SHP77 treated with DMSO at 0.1 percent for 48 hours (cell line): ENCODE measurements around the gene CLCN5.
A peak's percentile ranks its signal among the peaks of the same experiment; 100 is the strongest.
"Not testable (repeated sequence)": the region's sequence is repeated elsewhere in the genome, so short reads cannot be mapped to it uniquely, and the experiment has no call there.

Experiments used
- DNase-seq: peaks from one replicate; lab custom pipeline; 2025; lab: John Stamatoyannopoulos, UW

Gene CLCN5

DNA sequence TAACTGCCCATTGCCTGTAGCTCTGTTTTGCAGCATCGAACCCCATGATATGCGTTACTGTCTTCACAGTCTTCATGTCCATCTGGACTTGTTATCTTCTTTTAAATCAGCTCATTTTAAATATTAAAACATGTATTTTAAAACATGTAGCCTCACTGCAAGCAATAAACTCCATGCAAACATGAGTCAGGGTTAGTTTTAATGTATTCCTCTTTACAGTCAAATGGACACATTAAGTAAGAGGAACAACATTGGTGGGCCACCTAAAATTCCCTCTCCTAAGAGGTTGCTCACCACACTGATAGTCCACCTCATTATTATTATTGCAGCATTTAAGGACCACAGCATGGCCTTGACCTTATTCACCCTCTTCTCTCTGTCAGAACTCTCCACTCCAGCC lies 74.1 kb downstream of the CLCN5 start:
- no peak for DNase-seq

DNA sequence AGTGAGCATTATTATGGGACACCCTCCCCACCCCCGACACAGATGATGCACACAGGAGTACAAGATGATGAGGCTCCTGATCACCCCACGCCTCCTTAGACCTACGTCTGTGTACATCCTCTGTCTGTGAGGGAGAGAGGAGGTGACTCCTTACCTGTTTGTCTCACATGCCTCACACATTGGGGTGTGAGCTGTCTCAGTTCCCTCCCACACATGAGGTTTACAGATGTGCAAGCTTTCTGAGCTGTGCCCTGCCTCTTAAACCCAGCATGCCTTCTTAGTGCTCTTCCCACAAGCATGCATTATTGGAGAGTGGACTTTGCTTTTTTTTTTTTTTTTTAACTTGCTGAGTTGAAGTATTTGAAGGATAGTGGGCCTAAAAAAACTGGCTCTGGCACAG lies 76.7 kb downstream of the CLCN5 start:
- no peak for DNase-seq

DNA sequence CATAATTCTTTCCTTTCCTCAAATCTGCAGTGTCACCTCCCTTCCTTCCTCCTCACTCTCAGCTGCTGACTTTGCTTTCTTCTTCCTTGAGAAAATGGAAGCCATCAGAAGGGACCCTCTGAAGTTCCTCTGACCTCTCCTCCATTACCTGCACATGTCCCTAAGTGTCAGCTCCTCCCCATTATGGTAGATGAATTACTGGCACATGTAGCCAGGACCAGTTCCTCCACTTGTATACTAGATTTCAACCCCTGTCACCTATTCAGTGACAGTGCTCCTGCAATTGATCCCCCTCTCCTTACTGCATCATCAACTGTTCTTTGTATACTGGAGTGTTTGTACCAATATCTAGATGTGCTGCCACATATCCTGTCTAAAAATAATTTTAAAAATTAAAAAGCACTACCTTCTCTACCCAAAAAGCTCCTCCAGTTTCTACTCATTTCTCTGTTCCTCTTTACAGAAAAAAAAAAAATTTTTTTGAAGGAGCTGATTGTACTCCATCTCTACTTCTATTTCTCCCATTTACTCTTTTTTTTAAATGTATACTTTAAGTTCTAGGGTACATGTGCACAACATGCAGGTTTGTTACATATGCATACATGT lies 78.6 kb downstream of the CLCN5 start:
- DNase-seq, result no peak

DNA sequence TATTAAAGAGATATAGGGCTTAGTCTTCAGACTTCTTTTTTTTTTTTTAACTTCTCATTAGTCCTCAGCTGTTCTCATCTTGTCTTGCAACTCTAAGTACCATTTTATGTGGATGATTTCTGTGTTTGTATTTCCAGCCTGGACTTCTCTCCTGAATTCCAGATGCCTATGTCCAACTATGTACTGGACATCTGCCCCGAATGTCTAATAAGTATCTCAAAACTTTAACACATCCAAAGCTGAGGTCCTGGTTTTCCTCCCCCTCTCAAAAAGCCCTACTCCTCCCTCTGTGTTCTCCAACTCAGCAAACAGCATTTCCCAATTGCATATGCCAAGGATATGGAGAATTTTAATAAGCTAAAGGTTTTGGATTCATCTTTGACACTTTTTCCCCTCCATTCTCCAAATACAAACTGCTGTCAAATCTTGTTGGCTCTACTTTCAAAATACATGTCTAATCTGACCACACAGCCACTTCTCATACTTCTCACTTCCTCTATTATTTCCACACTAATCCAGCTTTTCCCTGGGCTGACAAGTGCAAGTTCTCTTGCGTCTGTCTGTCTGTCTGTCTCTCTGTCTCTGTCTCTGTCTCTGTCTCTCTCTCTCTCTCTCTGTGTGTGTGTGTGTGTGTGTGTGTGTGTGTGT lies 79.8 kb downstream of the CLCN5 start:
- no peak for DNase-seq

GRCh38 chrX:50003467-50003866 lies 81.1 kb downstream of the CLCN5 start:
- no peak for DNase-seq

- no peak for DNase-seq
Measured at GRCh38 chrX:50003927-50004326, 81.5 kb downstream of the CLCN5 start.

- DNase-seq, result not testable (repeated sequence)
Measured at GRCh38 chrX:50025591-50025990, 103.2 kb downstream of the CLCN5 start.

- no peak for DNase-seq
Measured at GRCh38 chrX:50035126-50035525, 112.7 kb downstream of the CLCN5 start.

DNA sequence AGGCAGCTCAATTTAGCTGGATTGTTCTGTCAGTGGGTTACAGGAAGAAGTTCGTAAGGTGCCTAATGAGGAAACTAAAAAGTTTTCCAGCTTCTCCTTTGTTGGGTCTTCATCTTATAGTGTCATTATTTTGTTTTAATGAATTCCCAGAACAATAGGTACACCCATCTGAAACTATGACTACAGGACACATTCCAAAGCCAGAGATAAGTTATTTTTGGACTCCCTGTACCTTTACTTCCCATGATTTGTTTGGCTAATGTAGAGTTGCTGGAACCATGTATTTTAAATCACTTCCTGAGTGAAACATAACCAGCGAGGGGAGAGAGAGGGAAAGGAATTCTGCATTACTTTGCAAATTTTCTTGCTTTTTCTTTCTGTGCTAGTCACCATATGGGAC lies 114.0 kb downstream of the CLCN5 start:
- DNase-seq, result no peak

DNA sequence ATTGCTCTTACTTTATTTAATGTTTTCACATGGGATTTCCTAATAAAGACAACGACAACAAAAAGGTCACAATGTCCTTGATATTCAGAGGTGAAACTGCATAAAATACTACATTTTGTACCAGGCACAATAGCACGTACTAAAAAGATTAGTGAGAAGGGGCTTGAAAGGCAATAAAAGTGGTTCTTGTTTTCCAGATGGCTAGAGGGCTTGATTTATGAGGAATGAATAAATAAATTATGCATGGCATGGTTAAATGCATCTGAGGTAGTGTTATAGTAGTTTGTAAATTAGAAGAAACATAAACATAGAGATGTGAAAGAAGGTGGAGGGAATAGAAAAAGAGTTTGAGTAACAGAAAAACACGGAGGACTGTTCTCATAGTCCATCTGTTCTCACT lies 123.4 kb downstream of the CLCN5 start:
- DNase-seq, result no peak

DNA sequence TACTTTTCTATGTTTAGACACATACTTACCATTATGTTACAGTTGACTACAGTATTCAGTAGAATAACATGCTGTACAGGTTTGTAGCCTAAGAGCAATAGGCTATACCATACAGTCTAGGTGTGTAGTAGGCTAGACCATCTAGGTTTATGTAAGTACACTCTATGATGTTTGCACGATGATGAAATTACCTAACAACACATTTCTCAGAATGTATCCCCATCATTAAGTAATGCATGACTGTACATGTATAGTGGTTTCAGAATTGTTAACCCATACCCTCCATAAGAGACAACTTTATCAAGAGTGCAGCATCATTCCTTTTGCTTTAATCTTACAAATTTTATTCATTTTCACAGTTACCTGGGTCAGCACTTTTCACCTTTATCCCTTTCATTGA lies 126.8 kb downstream of the CLCN5 start:
- DNase-seq, result no peak

GRCh38 chrX:50054147-50054546 lies 131.8 kb downstream of the CLCN5 start:
- no peak for DNase-seq

DNA sequence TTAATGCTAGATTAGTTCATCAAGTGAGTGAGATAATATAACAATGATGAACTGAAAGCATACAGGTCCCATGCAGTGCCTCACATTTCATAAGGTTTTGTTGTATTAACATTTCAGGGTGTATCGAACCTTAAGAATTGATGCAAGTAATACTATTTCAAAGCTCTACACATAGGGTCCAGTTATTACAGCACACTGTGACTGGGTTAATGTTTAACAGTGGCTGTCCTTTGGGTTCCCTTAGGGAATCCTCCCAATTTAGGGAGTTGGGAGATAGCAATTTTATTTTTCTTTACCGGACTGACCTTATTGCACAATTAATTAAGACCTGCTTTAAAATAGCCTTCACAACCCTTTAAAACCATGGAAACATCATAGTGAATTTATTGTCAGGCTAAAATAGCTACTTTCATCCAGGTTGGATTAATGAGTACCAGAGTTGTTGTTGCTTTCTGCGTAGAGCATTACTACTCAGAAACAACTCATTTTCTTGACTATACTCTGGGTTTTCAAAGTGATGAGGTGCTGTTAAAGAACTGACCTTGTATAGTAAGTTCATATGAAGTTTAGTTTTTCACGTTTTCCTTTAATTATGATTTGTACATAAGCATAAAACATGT lies 144.0 kb downstream of the CLCN5 start:
- DNase-seq, result no peak

DNA sequence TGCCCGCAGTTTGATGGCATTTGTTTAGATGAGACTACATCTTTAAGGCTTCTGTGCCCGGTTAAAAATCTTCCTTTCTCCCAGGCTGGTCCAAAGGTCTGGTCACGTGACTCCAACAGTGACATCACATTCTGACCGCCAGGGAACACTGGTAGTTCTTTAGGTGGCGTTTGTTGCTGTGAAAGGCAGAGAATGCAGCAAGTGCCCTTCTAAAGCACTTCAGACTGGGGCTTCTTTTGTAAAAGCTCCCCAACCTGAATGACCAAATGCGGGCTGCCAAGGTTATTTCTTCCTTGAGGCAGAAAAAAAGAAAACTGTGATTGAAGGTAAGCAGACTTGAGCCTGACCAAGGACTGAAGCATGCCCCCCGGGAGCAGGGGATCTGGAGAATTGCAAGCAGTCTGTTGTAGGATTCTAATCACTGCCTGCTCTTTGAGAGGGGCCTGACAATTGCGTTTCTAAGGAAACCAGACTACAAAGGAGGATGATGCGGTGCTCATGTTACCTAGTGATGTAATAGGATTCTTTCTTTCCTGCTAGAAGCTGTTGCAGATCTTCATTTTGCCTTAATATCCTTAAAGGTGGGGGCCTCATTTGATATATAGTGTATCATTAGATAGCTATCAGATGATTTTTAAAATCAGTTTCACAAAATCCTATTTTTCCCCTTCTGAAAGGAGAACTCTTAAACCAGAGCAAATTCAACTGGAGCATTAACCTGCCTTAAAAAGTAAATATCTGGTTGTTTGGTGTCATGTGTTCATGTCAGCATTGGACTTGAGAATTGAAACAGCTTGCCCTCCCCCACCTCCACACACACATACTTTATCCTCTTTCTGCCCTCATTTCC lies 145.3 kb downstream of the CLCN5 start:
- DNase-seq, result peak; percentile 1

DNA sequence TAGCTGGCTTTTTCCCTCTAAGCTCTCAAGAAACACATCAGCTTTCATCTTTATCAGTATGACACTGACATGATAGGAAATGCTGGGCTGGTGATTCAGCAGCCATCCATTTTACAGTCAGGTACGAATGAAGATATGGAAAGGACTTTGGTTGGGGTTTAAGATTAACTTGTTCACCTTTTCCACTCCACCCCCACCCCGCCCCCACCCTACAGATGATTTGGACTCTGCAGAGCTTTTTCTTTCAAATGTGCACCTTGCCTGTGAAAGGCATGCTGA lies 145.8 kb downstream of the CLCN5 start:
- DNase-seq, result no peak

DNA sequence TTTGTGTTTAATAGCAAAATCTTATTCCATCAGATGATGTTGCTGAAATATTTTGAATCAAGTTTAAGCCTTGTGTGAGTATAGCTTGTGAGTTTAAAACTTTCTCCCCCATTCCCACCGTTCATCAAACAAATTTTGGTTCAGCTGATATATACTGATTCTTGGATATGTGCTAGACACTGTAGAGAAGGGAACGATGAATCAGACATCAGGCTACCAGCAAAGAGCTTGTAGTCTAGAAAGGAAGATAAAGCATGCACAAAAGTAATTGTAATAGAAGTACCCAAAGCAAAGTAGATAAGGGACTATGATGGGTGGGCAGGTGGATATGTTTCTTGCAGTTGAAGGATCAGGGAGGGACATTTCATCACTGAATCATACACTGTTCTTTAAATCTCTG lies 146.5 kb downstream of the CLCN5 start:
- DNase-seq, result no peak

GRCh38 chrX:50071494-50071893 lies 149.1 kb downstream of the CLCN5 start:
- no peak for DNase-seq

GRCh38 chrX:50072110-50072509 lies 149.7 kb downstream of the CLCN5 start:
- DNase-seq, result no peak

DNA sequence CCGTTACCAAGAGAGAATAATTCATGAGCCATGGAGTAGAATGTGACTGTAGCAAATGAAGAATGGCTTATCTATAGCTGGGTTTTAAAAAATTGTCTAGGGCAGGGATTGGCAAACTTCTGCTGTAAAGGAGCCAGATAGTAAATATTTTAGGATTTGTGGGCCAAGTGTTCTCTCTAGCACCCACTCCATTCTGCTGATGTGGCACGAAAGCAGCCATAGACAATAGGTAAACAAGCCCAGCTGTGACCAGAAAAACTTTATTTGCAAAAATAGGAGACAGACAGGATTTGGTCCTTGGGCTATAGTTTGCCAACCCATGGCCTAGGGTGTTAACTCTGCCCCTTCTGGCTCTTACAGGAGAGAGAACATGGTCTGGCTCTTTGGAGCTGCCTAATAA lies 151.2 kb downstream of the CLCN5 start:
- DNase-seq, result no peak

GRCh38 chrX:50075630-50076339 lies 153.4 kb downstream of the CLCN5 start:
- DNase-seq, result no peak

DNA sequence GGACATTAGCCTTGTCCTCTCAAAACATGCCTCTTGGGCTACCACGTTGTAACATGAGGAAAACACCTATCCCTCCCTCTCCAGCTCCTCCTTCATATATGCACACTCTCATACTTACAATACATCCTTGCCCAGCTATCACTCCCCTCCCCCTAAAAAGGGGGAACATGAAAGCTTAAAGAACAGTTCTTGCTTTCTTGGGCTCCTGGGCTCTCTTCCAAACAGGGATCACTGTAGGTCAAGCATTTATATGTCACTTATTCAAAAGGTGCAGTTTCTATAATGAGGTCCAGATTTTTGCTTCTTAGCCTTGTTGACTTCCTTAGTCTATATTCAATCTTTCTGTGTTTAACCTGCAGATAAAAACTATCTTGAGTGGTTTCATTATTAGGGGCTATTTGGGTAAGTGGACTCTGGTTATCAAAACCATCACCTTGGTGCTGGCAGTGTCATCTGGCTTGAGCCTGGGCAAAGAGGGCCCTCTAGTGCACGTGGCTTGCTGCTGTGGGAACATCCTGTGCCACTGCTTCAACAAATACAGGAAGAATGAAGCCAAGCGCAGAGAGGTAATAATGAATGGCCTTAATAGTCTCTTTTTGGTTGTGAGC lies 159.0 kb downstream of the CLCN5 start:
- DNase-seq, result peak; percentile 1

DNA sequence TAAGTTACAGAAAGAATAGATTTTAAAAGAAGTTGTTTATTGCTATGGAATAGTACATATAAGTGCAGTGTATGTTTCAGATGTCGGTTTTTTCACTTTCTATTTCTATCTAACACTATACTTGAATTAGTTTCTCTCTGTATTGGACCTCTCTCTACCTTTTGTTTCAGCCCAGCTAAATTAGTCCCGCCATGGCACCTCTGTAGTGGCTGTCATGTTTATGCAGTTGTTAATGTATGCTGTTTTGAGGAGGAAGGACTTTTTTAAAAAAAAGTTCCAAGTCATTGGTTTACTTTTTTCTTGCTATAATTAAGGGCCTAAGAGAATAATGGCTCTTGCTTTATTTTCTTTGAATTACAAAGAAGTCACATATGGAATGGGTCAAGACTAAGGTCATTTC lies 160.3 kb downstream of the CLCN5 start:
- no peak for DNase-seq
